AG09309 (cell line): Measurements from ENCODE around the gene IER5L.
A peak's percentile ranks its signal among the peaks of the same experiment; 100 is the strongest.

Experiments
- DNase-seq: peaks from one replicate; pipeline ENCODE4 v3.0.0-alpha.2; 2010; ENCODE audit warnings: low read depth
- H3K4me3 ChIP-seq: 2 replicates; pipeline ENCODE4 v1.5.1; 2011; ENCODE audit warnings: mild to moderate bottlenecking, low read depth, low read length, moderate library complexity; ENCODE audit not compliant: control insufficient read depth
- TF ChIP-seq, protein P1 (sequence below): IDR thresholded peaks from 2 replicates; pipeline ENCODE4 v1.5.1; 2011; ENCODE audit warnings: mild to moderate bottlenecking, low read depth, low read length, inconsistent platforms; ENCODE audit not compliant: insufficient read depth, control insufficient read depth; ENCODE audit errors: missing control alignments

Gene IER5L

GRCh38 chr9:129139993-129140396 lies 38.1 kb downstream of the IER5L start:
- peak overlapping the region; percentile 47 for H3K4me3 ChIP-seq
- TF ChIP-seq, protein P1, sequence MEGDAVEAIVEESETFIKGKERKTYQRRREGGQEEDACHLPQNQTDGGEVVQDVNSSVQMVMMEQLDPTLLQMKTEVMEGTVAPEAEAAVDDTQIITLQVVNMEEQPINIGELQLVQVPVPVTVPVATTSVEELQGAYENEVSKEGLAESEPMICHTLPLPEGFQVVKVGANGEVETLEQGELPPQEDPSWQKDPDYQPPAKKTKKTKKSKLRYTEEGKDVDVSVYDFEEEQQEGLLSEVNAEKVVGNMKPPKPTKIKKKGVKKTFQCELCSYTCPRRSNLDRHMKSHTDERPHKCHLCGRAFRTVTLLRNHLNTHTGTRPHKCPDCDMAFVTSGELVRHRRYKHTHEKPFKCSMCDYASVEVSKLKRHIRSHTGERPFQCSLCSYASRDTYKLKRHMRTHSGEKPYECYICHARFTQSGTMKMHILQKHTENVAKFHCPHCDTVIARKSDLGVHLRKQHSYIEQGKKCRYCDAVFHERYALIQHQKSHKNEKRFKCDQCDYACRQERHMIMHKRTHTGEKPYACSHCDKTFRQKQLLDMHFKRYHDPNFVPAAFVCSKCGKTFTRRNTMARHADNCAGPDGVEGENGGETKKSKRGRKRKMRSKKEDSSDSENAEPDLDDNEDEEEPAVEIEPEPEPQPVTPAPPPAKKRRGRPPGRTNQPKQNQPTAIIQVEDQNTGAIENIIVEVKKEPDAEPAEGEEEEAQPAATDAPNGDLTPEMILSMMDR, result no peak
- peak; percentile 99 for DNase-seq

- peak; percentile 68 for DNase-seq
- peak overlapping the region; percentile 52 for H3K4me3 ChIP-seq
- TF ChIP-seq, protein P1, result peak; percentile 86
Measured at GRCh38 chr9:129139233-129139992, 38.6 kb downstream of the IER5L start.

DNA sequence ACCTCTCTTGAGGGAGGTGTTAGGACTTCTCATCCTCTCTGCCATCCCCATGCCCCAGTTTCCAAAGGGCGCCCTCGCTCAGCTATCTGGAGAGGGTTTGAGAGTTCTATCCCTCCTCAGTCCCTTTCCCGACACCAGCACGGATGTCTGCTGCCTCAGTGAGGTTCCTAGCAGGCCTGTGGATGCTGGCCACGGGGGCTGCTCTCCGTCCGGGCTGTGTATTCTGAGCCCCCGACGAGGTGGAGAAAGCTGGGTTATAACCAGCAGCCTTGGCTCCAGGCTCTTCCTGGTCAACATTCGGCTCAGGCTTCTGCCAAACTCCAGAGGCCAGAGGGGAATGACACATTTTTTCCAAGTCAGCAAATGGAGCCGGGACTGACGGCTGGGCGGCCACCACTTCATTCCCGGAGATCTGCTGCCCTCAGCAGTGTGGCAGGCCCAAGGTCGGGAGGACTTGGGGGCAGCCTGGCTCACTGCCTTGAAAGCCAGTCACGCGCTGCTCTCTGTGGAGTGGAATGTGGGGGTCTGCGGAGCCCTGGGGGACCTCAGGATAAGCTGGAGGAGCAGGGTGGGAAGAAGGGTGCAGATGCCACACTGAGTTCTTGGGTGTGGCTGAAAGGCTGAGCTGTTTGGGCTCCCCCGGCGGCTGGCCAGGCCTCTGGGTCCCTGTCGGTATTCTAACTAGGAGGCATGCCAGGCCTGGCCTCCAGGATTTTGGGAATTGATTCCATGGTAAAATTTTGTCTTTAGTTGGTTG lies 39.4 kb downstream of the IER5L start:
- TF ChIP-seq, protein P1, result no peak
- H3K4me3 ChIP-seq, result no peak overlapping the region; the same call in 1 of the 2 replicates
- DNase-seq, result peak; percentile 42

- TF ChIP-seq, protein P1, result no peak
- no peak for DNase-seq
- no peak overlapping the region for H3K4me3 ChIP-seq
Measured at GRCh38 chr9:129138144-129138462, 40.0 kb downstream of the IER5L start.

DNA sequence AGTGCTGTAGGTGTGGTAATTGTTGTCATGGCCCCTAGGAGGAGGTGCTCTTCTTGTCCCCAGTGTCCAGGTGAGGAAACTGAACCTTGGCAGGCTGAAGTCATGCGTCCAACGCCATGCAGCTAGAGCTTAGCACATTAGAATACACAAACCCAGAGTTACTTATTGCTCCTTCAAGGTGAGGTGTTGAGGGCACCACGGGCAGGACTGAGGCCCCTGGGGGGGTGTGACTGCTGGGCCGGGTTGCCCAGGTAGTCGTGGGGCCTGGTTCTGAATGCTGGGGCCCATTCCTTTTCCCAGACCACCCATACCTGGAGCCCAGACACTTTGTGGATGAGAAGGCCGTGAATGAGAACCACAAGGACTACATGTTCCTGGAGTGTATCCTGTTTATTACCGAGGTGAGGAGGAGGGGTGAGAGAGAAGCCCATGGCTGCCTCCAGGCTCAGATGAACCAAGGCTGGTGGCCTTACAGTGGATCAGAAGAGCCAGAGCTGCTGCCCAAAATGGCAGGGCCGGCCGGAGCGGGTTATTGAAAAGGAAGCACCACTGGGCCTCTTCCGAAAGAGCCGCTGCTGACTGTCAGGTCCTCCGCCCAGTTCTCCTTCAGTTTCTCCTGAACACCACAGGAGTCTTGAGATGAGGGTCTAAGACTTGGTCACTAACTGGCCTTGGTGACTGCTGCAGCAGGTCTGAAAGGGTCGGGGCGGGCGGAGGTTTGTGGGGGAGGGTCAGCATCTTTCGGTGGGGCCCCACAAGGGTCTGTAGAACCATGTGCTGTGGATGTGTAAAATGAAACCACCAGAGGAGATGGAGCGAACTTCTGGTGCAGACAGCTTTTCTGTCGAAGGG lies 40.5 kb downstream of the IER5L start:
- TF ChIP-seq, protein P1, result no peak

GRCh38 chr9:129136446-129137035 lies 41.5 kb downstream of the IER5L start:
- no peak overlapping the region for H3K4me3 ChIP-seq
- TF ChIP-seq, protein P1, result no peak
- no peak for DNase-seq

More for the DNA sequence above, 40.5 kb downstream of the IER5L start:
- H3K4me3 ChIP-seq, result no peak overlapping the region
- DNase-seq, result no peak
